Vagina (tissue), 2 donors: Measurements from ENCODE around the gene DNM3. TPM values are rescaled to one million over a fixed set of nuclear protein-coding genes. Genes with fewer than 3 reads are reported as not detected.
"Not testable (repeated sequence)": the region's sequence is repeated elsewhere in the genome, so short reads cannot be mapped to it uniquely, and the experiment has no call there.

Experiments
- DNase-seq, 2 donors: peaks; one replicate each; pipeline ENCODE4 v3.0.0-alpha.2; 2017; ENCODE audit errors: extremely low spot score in 2 of 2
- H3K27ac ChIP-seq: fragments of 200-600 bp; sonication (generic); one replicate; pipeline ENCODE4 v1.5.1; 2019
- H3K27me3 ChIP-seq: fragments of 200-600 bp; sonication (generic); one replicate; pipeline ENCODE4 v1.5.1; 2019
- H3K36me3 ChIP-seq, 2 donors: fragments of 200-600 bp; sonication (generic); one replicate each; pipeline ENCODE4 v1.5.1; 2017 to 2019
- H3K4me1 ChIP-seq: fragments of 200-600 bp; sonication (generic); one replicate; pipeline ENCODE4 v1.5.1; 2019
- H3K4me3 ChIP-seq, 2 donors: fragments of 200-600 bp; sonication (generic); 1 replicate in 1 of 2; 2 replicates in 1 of 2; pipeline ENCODE4 v1.5.1; 2016 to 2019
- H3K9me3 ChIP-seq: fragments of 200-600 bp; sonication (generic); one replicate; pipeline ENCODE4 v1.5.1; 2019
- CTCF ChIP-seq, 3 experiments: fragments of 450-650 bp in 2 of 3; fragments of 200-600 bp in 1 of 3; sonication (generic) in 1 of 3; IDR thresholded peaks; one replicate each; pipeline ENCODE4 v1.5.1; 2017 to 2019; ENCODE audit warnings: antibody characterized with exemption in 3 of 3, mild to moderate bottlenecking in 2 of 3, moderate library complexity in 2 of 3
- POLR2A ChIP-seq, 2 donors: fragments of 450-650 bp; IDR thresholded peaks; one replicate each; pipeline ENCODE4 v1.6.1; 2017; ENCODE audit warnings: antibody characterized with exemption in 2 of 2, mild to moderate bottlenecking in 2 of 2, moderate library complexity in 2 of 2
- POLR2AphosphoS5 ChIP-seq, 2 donors: sonication (generic); formaldehyde crosslinking; IDR thresholded peaks; one replicate each; pipeline ENCODE4 v1.9.0; 2017; ENCODE audit warnings: antibody characterized with exemption in 2 of 2, mild to moderate bottlenecking in 2 of 2, low read depth in 1 of 2; ENCODE audit not compliant: insufficient read depth in 1 of 2
- intact Hi-C: fragments of 100-400 bp; cut with DNase I; formaldehyde crosslinking; loops from one replicate; pipeline ENCODE4 v1.15.1; 2023
- total RNA-seq: library from RNA; depleted of rRNA; stranded (reverse); fragments of >200 nt; gene quantifications from one replicate; pipeline ENCODE4 v1.2.3, GENCODE V29; 2016

Gene DNM3
- total RNA-seq, 1 donor from 2014 or later: 15.5 TPM

GRCh38 chr1:172041102-172041501 lies 199.8 kb downstream of the DNM3 start:
- no peaks in the 10 kb centered on the region for H3K27me3 ChIP-seq
- TF ChIP-seq POLR2A (IDR thresholded peaks at IDR 0.05) (no peak), POLR2AphosphoS5 (IDR thresholded peaks at IDR 0.05; ENCODE audit: insufficient read depth in 1 of 2, low read depth in 1 of 2) (no peak), CTCF (IDR thresholded peaks at IDR 0.05) (no peak)
- H3K27ac ChIP-seq: no peak overlapping the region
- DNase-seq: no peak
- no peaks in the 10 kb centered on the region for H3K36me3 ChIP-seq
- H3K4me1 ChIP-seq: no peaks in the 10 kb centered on the region
- intact Hi-C loops: no loop called here
- no peak overlapping the region for H3K4me3 ChIP-seq
- no peaks in the 10 kb centered on the region for H3K9me3 ChIP-seq

GRCh38 chr1:172041742-172042141 lies 200.4 kb downstream of the DNM3 start:
- Histone ChIP-seq H3K27me3 (no peaks in the 10 kb centered on the region), H3K4me3 (no peak overlapping the region), H3K9me3 (no peaks in the 10 kb centered on the region), H3K36me3 (no peaks in the 10 kb centered on the region), H3K27ac (no peak overlapping the region), H3K4me1 (no peaks in the 10 kb centered on the region)
- no peak for TF ChIP-seq POLR2AphosphoS5 (IDR thresholded peaks at IDR 0.05; ENCODE audit: insufficient read depth in 1 of 2, low read depth in 1 of 2)
- peak in 2 of 3 experiments; percentile 29 to 43 for TF ChIP-seq CTCF (IDR thresholded peaks at IDR 0.05)
- intact Hi-C loops: no loop called here
- DNase-seq: no peak

- no peak for DNase-seq
- H3K36me3 ChIP-seq: no peaks in the 10 kb centered on the region
- H3K27ac ChIP-seq: no peak overlapping the region
- intact Hi-C loops: no loop called here
- no peaks in the 10 kb centered on the region for H3K27me3 ChIP-seq
- no peak overlapping the region for H3K4me3 ChIP-seq
- TF ChIP-seq POLR2A (IDR thresholded peaks at IDR 0.05) (no peak), CTCF (IDR thresholded peaks at IDR 0.05) (no peak), POLR2AphosphoS5 (IDR thresholded peaks at IDR 0.05; ENCODE audit: insufficient read depth in 1 of 2, low read depth in 1 of 2) (no peak)
- H3K4me1 ChIP-seq: no peaks in the 10 kb centered on the region
- no peaks in the 10 kb centered on the region for H3K9me3 ChIP-seq
These were observed 202.6 kb downstream of the DNM3 start for GRCh38 chr1:172043900-172044299.

- TF ChIP-seq POLR2A (IDR thresholded peaks at IDR 0.05) (no peak), POLR2AphosphoS5 (IDR thresholded peaks at IDR 0.05; ENCODE audit: insufficient read depth in 1 of 2, low read depth in 1 of 2) (no peak), CTCF (IDR thresholded peaks at IDR 0.05) (no peak)
- H3K27me3 ChIP-seq: no peaks in the 10 kb centered on the region
- H3K4me3 ChIP-seq: no peak overlapping the region
- DNase-seq: no peak
- H3K4me1 ChIP-seq: no peaks in the 10 kb centered on the region
- intact Hi-C loops: no loop called here
- H3K9me3 ChIP-seq: no peaks in the 10 kb centered on the region
- H3K27ac ChIP-seq: no peak overlapping the region
- H3K36me3 ChIP-seq: no peaks in the 10 kb centered on the region
These were observed 210.6 kb downstream of the DNM3 start for GRCh38 chr1:172051898-172052297.

- Histone ChIP-seq H3K27me3 (no peaks in the 10 kb centered on the region), H3K27ac (no peak overlapping the region), H3K4me3 (no peak overlapping the region), H3K4me1 (no peaks in the 10 kb centered on the region), H3K9me3 (no peaks in the 10 kb centered on the region), H3K36me3 (no peaks in the 10 kb centered on the region)
- DNase-seq: no peak
- no peak for TF ChIP-seq POLR2A (IDR thresholded peaks at IDR 0.05)
- TF ChIP-seq CTCF (IDR thresholded peaks at IDR 0.05): no peak
- TF ChIP-seq POLR2AphosphoS5 (IDR thresholded peaks at IDR 0.05; ENCODE audit: insufficient read depth in 1 of 2, low read depth in 1 of 2): no peak
- intact Hi-C loops: no loop called here
These were observed 212.9 kb downstream of the DNM3 start for GRCh38 chr1:172054172-172054571.

- H3K4me3 ChIP-seq, H3K27me3 ChIP-seq, H3K9me3 ChIP-seq, H3K36me3 ChIP-seq, intact Hi-C loops, H3K27ac ChIP-seq, H3K4me1 ChIP-seq, DNase-seq: not testable (repeated sequence)
These were observed 214.6 kb downstream of the DNM3 start for GRCh38 chr1:172055816-172056419.
